ENCODE measurements around the gene MAGEB4.

Gene MAGEB4

GRCh38 chrX:30262763-30263162, 21.0 kb downstream of the MAGEB4 start:
- H3K4me3 ChIP-seq (replicated peaks; ENCODE audit: low read depth, low read length), result no peak overlapping the region
- TF ChIP-seq CTCF (IDR thresholded peaks at IDR 0.05; ENCODE audit: insufficient read depth, low read length, poor library complexity, severe bottlenecking), result no peak
- DNase-seq (ENCODE audit: extremely low read depth, insufficient read length), result no peak
- H3K27me3 ChIP-seq (replicated peaks; ENCODE audit: control insufficient read depth, insufficient read depth, low read length), result no peaks in the 10 kb centered on the region; the same call in 1 of the 2 replicates
- no peaks in the 10 kb centered on the region for H3K36me3 ChIP-seq (ENCODE audit: control insufficient read depth, insufficient read depth, low read length)

- no peak overlapping the region for H3K4me3 ChIP-seq (replicated peaks; ENCODE audit: low read depth, low read length)
- no peak for TF ChIP-seq CTCF (IDR thresholded peaks at IDR 0.05; ENCODE audit: insufficient read depth, low read length, poor library complexity, severe bottlenecking)
- no peaks in the 10 kb centered on the region for H3K27me3 ChIP-seq (replicated peaks; ENCODE audit: control insufficient read depth, insufficient read depth, low read length)
- H3K36me3 ChIP-seq (ENCODE audit: control insufficient read depth, insufficient read depth, low read length), result no peaks in the 10 kb centered on the region
- no peak for DNase-seq (ENCODE audit: extremely low read depth, insufficient read length)
These were observed 28.8 kb downstream of the MAGEB4 start for GRCh38 chrX:30270639-30271038.

- H3K27me3 ChIP-seq (replicated peaks; ENCODE audit: control insufficient read depth, insufficient read depth, low read length), result no peaks in the 10 kb centered on the region; the same call in 1 of the 2 replicates
- no peak overlapping the region for H3K4me3 ChIP-seq (replicated peaks; ENCODE audit: low read depth, low read length)
- TF ChIP-seq CTCF (IDR thresholded peaks at IDR 0.05; ENCODE audit: insufficient read depth, low read length, poor library complexity, severe bottlenecking), result peak; percentile 1
- H3K36me3 ChIP-seq (ENCODE audit: control insufficient read depth, insufficient read depth, low read length), result no peaks in the 10 kb centered on the region
- DNase-seq (ENCODE audit: extremely low read depth, insufficient read length), result no peak
These were observed 33.7 kb downstream of the MAGEB4 start for GRCh38 chrX:30275498-30275897.

- Histone ChIP-seq H3K36me3 (ENCODE audit: control insufficient read depth, insufficient read depth, low read length) (no peaks in the 10 kb centered on the region), H3K27me3 (replicated peaks; ENCODE audit: control insufficient read depth, insufficient read depth, low read length) (no peaks in the 10 kb centered on the region; the same call in 1 of the 2 replicates), H3K4me3 (replicated peaks; ENCODE audit: low read depth, low read length) (no peak overlapping the region)
- TF ChIP-seq CTCF (IDR thresholded peaks at IDR 0.05; ENCODE audit: insufficient read depth, low read length, poor library complexity, severe bottlenecking), result no peak
- DNase-seq (ENCODE audit: extremely low read depth, insufficient read length), result no peak
These were observed 36.6 kb downstream of the MAGEB4 start for GRCh38 chrX:30278365-30278764.

GRCh38 chrX:30280428-30280827, 38.6 kb downstream of the MAGEB4 start:
- no peak for TF ChIP-seq CTCF (IDR thresholded peaks at IDR 0.05; ENCODE audit: insufficient read depth, low read length, poor library complexity, severe bottlenecking)
- no peaks in the 10 kb centered on the region; the same call in 1 of the 2 replicates for H3K27me3 ChIP-seq (replicated peaks; ENCODE audit: control insufficient read depth, insufficient read depth, low read length)
- H3K4me3 ChIP-seq (replicated peaks; ENCODE audit: low read depth, low read length), result no peak overlapping the region
- DNase-seq (ENCODE audit: extremely low read depth, insufficient read length), result no peak
- no peaks in the 10 kb centered on the region for H3K36me3 ChIP-seq (ENCODE audit: control insufficient read depth, insufficient read depth, low read length)

GRCh38 chrX:30282527-30282926, 40.7 kb downstream of the MAGEB4 start:
- no peak overlapping the region for H3K4me3 ChIP-seq (replicated peaks; ENCODE audit: low read depth, low read length)
- TF ChIP-seq CTCF (IDR thresholded peaks at IDR 0.05; ENCODE audit: insufficient read depth, low read length, poor library complexity, severe bottlenecking), result no peak
- DNase-seq (ENCODE audit: extremely low read depth, insufficient read length), result no peak
- H3K36me3 ChIP-seq (ENCODE audit: control insufficient read depth, insufficient read depth, low read length), result no peaks in the 10 kb centered on the region
- no peaks in the 10 kb centered on the region; the same call in 1 of the 2 replicates for H3K27me3 ChIP-seq (replicated peaks; ENCODE audit: control insufficient read depth, insufficient read depth, low read length)

Measured in GM06990 (cell line).